HG02642 (cell line): ENCODE results near the gene TMEM200A.

ENCODE experiments used
- ATAC-seq: cut with Tn5 transposase; IDR thresholded peaks from one replicate; pipeline ENCODE4 v1.9.1; 2021; ENCODE audit warnings: mild to moderate bottlenecking; ENCODE audit not compliant: unreplicated experiment, poor library complexity

TMEM200A gene

DNA sequence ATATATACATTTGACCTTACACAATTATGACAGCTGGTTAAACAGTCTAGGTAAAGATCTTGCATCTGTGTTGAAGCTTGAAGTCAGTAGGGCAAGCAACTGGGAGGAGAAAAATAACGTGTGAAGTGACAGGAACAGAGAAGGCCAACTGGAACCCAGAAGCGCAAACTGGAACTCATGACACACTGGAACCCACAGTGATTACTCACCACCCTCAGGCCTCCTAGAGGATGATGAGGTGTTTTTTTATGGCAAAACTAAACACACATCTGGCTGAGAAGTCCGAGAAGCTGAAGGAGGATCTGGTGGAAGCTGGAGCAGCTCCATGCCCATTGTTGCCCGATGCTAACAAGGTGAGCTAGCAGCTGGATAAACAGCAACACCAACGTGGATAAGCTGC, 108.1 kb downstream of the TMEM200A start:
- ATAC-seq = no peak

DNA sequence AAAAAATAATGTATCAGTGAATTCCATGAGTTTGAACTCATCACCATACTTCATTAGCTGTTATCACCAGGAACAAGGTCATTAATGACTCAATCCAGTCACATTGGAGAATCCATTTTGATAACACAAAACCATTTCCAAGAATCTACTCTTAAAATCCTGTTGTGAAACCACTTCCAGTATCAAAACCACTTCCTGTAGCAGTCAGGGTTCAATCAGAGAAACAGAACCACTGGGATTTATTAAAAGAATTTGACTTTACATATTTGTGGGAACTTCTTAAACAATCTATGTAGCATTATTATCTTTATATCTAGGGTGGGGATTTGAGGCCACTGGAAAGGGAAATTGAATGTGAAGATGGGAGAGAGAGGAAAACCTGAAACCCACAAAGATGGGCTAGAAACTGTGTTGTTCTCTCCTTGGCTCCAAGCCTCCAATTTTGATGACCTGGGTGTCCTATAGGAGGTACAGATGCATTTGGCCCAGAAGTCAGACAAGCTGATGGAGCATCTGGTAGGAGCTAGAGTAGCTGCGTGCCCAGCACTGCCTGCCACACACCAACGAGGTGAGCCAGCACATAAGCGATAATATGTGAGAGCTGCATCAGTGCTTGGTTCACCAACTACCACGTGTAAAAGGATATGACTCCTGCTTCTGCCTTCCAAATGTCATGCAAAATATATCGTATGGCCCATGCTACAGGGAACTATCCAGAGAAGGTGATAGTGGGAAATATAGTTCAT, 117.0 kb downstream of the TMEM200A start:
- no peak for ATAC-seq

DNA sequence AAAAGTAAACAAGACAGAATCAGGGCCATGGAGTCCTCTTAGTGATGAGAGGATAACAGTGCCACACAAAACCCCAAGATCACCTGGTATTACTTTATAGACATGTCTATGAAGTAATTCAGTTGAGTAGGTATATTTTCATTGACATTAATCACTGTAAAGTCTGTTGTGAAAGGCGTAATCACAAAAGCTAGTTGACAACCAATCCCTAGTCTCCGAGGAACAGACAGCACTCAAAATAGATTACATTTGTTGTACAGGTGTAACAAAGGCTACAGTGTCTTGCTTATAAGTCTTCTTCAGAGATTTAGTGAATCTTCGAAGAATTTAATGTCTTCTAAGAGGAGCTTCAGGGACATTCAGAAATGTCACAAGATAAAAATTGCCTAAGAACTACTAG, 120.1 kb downstream of the TMEM200A start:
- ATAC-seq = no peak

DNA sequence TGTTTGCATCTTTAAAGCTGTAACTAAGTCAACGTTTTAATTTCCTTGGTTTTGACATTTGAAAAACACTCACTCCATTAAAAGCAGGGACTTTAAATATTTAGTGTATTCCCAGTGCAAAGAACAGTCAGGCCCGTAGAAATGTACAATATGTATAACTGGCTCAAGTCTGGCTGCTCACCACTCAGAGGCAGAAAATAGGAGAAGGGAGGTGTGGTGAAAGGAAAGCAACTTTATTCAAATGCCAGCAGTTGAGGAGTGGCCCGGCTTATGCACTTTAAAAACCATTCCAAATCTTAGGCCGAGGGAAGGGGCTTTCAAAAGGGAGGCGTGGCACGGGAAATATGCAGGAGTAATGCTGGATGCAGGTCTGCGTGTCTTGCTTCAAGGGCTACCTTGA, 120.6 kb downstream of the TMEM200A start:
- no peak for ATAC-seq

DNA sequence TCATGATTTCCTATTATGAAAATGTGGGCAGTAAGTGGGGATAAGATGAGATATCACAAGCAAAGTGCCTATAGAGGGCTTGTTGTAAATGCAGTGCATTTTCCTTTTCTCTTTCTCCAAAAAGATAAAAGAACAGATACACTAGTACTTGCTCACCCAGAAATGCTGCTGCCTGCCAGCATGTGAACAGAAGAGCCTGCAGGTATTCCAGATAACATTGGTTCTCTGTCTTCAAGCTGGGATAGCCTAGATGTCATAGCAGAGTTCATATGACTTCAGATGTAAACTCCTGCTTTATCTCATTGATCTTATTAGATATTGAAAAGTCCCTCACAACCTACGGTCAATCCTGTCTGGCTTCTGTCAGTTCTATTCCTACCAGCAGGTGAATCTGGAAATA, 123.7 kb downstream of the TMEM200A start:
- ATAC-seq = no peak
